Skeletal muscle satellite cell (primary cell): ENCODE data around the gene IL4R.

Experiments used
- H3K27me3 ChIP-seq: 2 replicates; pipeline ENCODE4 v1.7.0; 2013; ENCODE audit warnings: low read length; ENCODE audit not compliant: control insufficient read depth, insufficient read depth
- H3K36me3 ChIP-seq: 2 replicates; pipeline ENCODE4 v1.7.0; 2013; ENCODE audit warnings: mild to moderate bottlenecking, control low read depth, low read length; ENCODE audit not compliant: insufficient read depth
- H3K4me1 ChIP-seq: 2 replicates; pipeline ENCODE4 v1.7.0; 2013; ENCODE audit warnings: low read length; ENCODE audit not compliant: control insufficient read depth, insufficient read depth
- H3K4me2 ChIP-seq: 2 replicates; pipeline ENCODE4 v1.7.0; 2013; ENCODE audit warnings: mild to moderate bottlenecking, low read length
- H3K4me3 ChIP-seq: 2 replicates; pipeline ENCODE4 v1.7.0; 2013; ENCODE audit warnings: low read length
- H3K9ac ChIP-seq: 2 replicates; pipeline ENCODE4 v1.7.0; 2013; ENCODE audit warnings: mild to moderate bottlenecking, low read depth, low read length, moderate library complexity
- H3K9me3 ChIP-seq: replicated peaks from 2 replicates; pipeline ENCODE4 v1.7.0; 2013; ENCODE audit warnings: mild to moderate bottlenecking, control low read depth, low read length

Gene IL4R

DNA sequence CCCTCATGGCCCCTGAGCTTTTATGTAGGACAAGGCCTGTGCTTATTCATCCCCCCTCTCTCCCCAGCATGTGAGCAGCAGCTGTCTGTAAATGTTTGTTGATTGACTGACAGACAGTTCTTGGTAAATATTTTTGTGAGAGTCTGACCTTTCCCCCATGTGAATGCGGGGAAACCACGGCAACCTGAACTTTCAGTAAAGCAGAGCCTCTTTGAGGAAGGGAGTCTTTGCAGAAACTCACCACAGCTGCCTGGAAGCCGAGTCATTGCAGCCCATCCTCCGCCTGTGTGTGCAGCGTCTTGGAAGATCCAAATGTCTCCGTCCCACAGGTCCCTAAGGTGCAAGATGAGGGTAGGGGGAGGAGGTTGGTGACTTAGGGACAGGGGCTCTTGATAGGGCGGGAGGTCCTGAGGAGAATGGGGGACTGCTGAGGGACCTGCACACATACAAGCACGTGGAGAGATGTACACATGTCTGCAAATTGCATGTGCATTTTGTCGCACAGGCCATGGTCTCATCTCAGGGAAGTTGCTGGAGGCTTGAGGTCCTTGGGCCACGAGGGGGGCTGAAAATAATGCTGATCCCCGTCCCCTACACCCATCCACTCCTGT is 65.2 kb downstream of the IL4R start:
- H3K4me1 ChIP-seq, result no peaks in the 10 kb centered on the region
- peaks cover 4% of the 10 kb centered on the region for H3K9me3 ChIP-seq
- H3K36me3 ChIP-seq, result no peaks in the 10 kb centered on the region
- H3K4me3 ChIP-seq, result no peak overlapping the region
- H3K4me2 ChIP-seq, result no peak overlapping the region
- no peak overlapping the region for H3K9ac ChIP-seq
- H3K27me3 ChIP-seq, result no peaks in the 10 kb centered on the region

- H3K4me3 ChIP-seq, result no peak overlapping the region
- H3K27me3 ChIP-seq, result no peaks in the 10 kb centered on the region
- no peak overlapping the region for H3K9ac ChIP-seq
- no peaks in the 10 kb centered on the region for H3K36me3 ChIP-seq
- peaks cover 5% of the 10 kb centered on the region for H3K9me3 ChIP-seq
- H3K4me2 ChIP-seq, result no peak overlapping the region
- H3K4me1 ChIP-seq, result no peaks in the 10 kb centered on the region
These were observed 66.1 kb downstream of the IL4R start for GRCh38 chr16:27379919-27380318.

DNA sequence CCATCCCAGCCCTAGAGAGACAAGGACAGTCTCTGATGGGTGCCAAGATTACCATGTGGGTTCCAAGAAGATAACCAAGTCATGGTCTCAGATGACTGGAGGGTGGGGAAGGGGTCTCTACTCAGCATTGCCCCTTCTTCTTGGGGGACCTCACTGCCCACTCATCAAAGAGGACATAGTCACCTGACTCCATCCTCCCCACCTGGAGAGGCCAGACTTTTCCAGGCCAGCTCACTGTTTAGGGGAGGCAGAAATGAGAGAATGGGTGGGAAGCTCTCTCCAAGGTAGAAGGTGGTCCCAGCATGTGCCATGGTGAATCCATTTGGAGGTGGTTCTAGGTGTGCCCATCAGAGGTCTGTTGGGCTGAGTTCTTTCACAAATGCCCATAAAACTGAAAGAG is 67.5 kb downstream of the IL4R start:
- H3K9me3 ChIP-seq, result peaks cover 5% of the 10 kb centered on the region
- no peaks in the 10 kb centered on the region for H3K27me3 ChIP-seq
- H3K4me2 ChIP-seq, result no peak overlapping the region
- H3K4me3 ChIP-seq, result no peak overlapping the region
- no peaks in the 10 kb centered on the region for H3K36me3 ChIP-seq
- no peak overlapping the region for H3K9ac ChIP-seq
- no peaks in the 10 kb centered on the region for H3K4me1 ChIP-seq

GRCh38 chr16:27381974-27382855 is 68.4 kb downstream of the IL4R start:
- H3K9me3 ChIP-seq, result peaks cover 5% of the 10 kb centered on the region
- H3K27me3 ChIP-seq, result no peaks in the 10 kb centered on the region
- no peaks in the 10 kb centered on the region for H3K4me1 ChIP-seq
- H3K36me3 ChIP-seq, result no peaks in the 10 kb centered on the region
- no peak overlapping the region for H3K4me2 ChIP-seq
- H3K9ac ChIP-seq, result no peak overlapping the region
- H3K4me3 ChIP-seq, result no peak overlapping the region

DNA sequence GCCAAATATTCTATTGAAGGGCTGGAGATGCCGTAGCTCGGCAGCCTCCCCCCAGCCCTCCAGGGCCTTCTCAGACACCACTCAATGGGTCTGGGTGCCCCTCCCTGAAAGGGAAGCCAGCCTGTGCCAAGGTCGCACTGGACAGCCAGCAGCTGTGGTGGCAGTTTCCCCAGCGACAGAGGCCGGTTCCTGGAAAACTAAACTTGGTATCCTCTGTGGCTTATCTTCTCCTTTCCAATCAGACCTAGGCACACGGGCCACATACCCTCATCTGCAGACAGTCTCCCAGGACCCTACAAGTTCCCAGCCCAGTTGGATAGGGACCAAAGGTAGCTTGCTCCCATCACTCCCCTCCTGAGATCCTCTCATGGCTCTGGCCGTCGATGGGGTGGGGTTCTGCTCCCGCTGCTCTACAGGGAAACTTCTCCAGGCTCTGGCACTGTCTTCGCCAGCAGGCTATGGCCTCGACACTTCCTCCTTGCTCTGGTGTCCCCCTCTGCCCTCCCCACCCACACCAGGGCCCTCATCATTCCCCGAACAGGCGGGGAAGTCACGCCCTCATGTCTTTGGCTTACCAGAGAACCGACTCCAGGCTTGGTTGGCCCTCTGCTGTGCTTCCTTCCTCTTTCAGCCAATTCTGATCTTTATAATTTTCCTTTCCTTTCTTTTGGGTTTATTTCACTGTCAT is 69.9 kb downstream of the IL4R start:
- Histone ChIP-seq H3K9ac (no peak overlapping the region), H3K27me3 (no peaks in the 10 kb centered on the region)

DNA sequence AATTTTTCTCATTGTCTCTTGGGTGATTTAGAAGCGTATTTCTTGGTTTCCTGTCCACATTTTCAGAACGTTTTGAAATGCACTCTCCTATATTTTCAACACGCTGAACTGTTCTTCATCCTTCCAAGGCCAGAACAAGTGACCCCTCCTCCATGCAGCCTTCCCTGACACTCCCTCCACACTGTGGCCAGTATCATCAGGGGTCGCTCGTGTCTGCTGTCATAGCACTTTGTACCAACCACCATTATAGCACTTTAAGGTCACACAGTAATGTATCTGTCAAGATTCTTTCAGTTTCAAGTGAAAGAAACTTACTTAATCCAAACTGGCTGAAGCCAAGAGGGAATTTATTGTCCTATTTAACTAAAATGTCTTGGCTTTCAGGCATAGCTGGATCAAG is 70.7 kb downstream of the IL4R start:
- peaks cover 5% of the 10 kb centered on the region for H3K9me3 ChIP-seq
- no peak overlapping the region for H3K4me3 ChIP-seq
- H3K4me1 ChIP-seq, result peaks cover 3% of the 10 kb centered on the region
- no peaks in the 10 kb centered on the region for H3K27me3 ChIP-seq
- H3K9ac ChIP-seq, result no peak overlapping the region
- H3K4me2 ChIP-seq, result no peak overlapping the region
- H3K36me3 ChIP-seq, result no peaks in the 10 kb centered on the region

More for the DNA sequence above, 69.9 kb downstream of the IL4R start:
- Histone ChIP-seq H3K4me2 (no peak overlapping the region), H3K9me3 (peaks cover 5% of the 10 kb centered on the region), H3K4me1 (peaks cover 3% of the 10 kb centered on the region), H3K36me3 (no peaks in the 10 kb centered on the region), H3K4me3 (no peak overlapping the region)

GRCh38 chr16:27385398-27385797 is 71.6 kb downstream of the IL4R start:
- Histone ChIP-seq H3K4me1 (peaks cover 3% of the 10 kb centered on the region), H3K36me3 (no peaks in the 10 kb centered on the region), H3K4me2 (no peak overlapping the region), H3K9me3 (peaks cover 5% of the 10 kb centered on the region), H3K27me3 (no peaks in the 10 kb centered on the region), H3K4me3 (no peak overlapping the region), H3K9ac (no peak overlapping the region)

DNA sequence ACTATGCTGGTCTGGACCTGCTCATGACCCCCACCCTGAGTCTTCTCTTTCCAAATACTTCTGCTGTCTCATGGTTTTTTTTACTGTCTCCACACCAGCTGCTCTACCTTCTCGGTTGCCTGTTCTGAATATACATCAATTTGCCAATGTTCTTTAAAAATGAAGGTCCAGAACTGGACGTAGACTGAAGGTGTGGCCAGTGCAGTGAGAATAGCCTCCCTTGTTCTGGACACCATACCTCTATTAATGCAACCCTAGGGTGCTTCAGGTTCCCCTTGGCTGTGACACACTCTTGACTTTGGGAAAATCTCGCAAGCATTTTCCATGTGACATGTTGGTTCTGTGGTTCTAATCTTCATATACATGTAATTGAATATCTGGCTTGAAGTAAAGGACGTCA is 72.9 kb downstream of the IL4R start:
- H3K4me1 ChIP-seq, result peaks cover 3% of the 10 kb centered on the region
- peaks cover 5% of the 10 kb centered on the region for H3K9me3 ChIP-seq
- no peaks in the 10 kb centered on the region for H3K27me3 ChIP-seq
- H3K9ac ChIP-seq, result no peak overlapping the region
- no peak overlapping the region for H3K4me2 ChIP-seq
- no peaks in the 10 kb centered on the region for H3K36me3 ChIP-seq
- no peak overlapping the region for H3K4me3 ChIP-seq

DNA sequence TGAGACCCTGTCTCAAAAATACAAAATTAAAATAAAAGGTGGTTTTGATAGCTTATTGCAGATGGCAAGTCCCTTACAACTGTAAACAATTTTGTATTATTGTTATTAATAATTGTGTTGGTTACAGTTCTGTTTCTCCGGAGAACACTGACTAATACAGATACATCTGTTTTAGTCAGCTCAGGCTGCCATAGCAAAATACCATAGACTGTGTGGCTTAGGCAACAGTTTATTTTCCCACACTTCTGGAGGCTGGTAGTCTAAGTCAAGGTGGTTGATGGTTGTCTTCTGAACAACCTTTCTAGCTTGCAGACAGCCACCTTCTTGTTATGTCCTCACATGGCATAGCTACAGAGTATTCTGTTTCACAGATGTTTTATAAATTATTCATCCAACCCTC is 74.0 kb downstream of the IL4R start:
- no peaks in the 10 kb centered on the region for H3K36me3 ChIP-seq

DNA sequence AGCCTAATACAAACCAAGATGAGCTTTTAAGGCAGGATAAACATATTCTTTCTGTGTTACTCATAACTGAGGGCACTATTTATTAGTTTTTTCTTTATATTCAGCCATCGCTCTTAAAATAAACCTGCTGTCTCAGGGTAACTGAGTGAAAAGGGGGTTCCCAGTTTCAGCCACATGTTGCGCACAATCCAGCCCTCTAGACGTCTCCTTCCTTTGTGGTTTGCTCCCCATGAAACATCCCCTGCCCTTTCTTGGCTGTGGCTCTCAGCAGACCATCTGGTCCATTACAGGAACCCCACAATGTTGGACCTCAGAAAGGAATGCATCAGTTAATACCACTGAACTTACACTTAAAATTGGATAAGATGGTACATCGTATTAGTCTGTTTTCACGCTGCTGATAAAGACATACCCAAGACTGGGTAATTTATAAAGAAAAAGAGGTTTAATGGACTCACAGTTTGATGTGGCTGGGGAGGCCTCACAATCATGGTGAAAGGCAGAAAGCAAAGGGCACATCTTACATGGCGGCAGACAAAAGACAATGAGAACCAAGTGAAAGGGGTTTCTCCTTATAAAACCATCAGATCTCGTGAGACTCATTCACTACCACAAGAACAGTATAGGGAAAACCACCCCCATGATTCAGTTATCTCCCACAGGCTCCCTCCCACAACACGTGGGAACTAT is 75.6 kb downstream of the IL4R start:
- no peaks in the 10 kb centered on the region for H3K36me3 ChIP-seq
- H3K4me2 ChIP-seq, result no peak overlapping the region
- no peak overlapping the region for H3K4me3 ChIP-seq
- H3K4me1 ChIP-seq, result peaks cover 3% of the 10 kb centered on the region
- H3K27me3 ChIP-seq, result no peaks in the 10 kb centered on the region
- no peak overlapping the region for H3K9ac ChIP-seq
- H3K9me3 ChIP-seq, result peaks cover 6% of the 10 kb centered on the region

More for the DNA sequence above, 74.0 kb downstream of the IL4R start:
- Histone ChIP-seq H3K4me1 (peaks cover 3% of the 10 kb centered on the region), H3K4me3 (no peak overlapping the region), H3K9ac (no peak overlapping the region), H3K9me3 (peaks cover 9% of the 10 kb centered on the region), H3K4me2 (no peak overlapping the region), H3K27me3 (no peaks in the 10 kb centered on the region)

GRCh38 chr16:27390151-27390550 is 76.4 kb downstream of the IL4R start:
- no peak overlapping the region for H3K4me3 ChIP-seq
- H3K27me3 ChIP-seq, result no peaks in the 10 kb centered on the region
- H3K9ac ChIP-seq, result no peak overlapping the region
- H3K4me1 ChIP-seq, result peaks cover 3% of the 10 kb centered on the region
- peaks cover 6% of the 10 kb centered on the region for H3K9me3 ChIP-seq
- H3K36me3 ChIP-seq, result no peaks in the 10 kb centered on the region
- no peak overlapping the region for H3K4me2 ChIP-seq
